GM23338 (cell line): ENCODE measurements around the gene SH2D6. TPM values are rescaled to one million over a fixed set of nuclear protein-coding genes. Genes with fewer than 3 reads are reported as not detected.

ENCODE experiments used
- ATAC-seq: fragments of 200-7000 bp; cut with Tn5 transposase; 3 replicates; pipeline ENCODE4 v1.9.1; 2020
- DNase-seq: peaks from one replicate; pipeline ENCODE4 v3.0.0-alpha.2; 2015; ENCODE audit warnings: low spot score
- H2AFZ ChIP-seq: fragments of 200-600 bp; sonication (generic); 2 replicates; pipeline ENCODE4 v1.8.0; 2016; ENCODE audit warnings: antibody characterized with exemption, mild to moderate bottlenecking, moderate library complexity
- H3F3A ChIP-seq: fragments of 200-600 bp; sonication (generic); replicated peaks from 2 replicates; pipeline ENCODE4 v1.8.0; 2017; ENCODE audit warnings: antibody characterized with exemption, mixed run types, low read depth
- H3K27ac ChIP-seq: fragments of 200-600 bp; sonication (generic); 2 replicates; pipeline ENCODE4 v1.6.1; 2016; ENCODE audit warnings: low read depth
- H3K27me3 ChIP-seq: fragments of 200-600 bp; sonication (generic); 2 replicates; pipeline ENCODE4 v1.8.0; 2016; ENCODE audit warnings: mild to moderate bottlenecking, mixed run types, moderate library complexity; ENCODE audit not compliant: insufficient read depth
- H3K36me3 ChIP-seq: fragments of 200-600 bp; sonication (generic); 2 replicates; pipeline ENCODE4 v1.8.0; 2016; ENCODE audit warnings: mild to moderate bottlenecking; ENCODE audit not compliant: insufficient read depth
- H3K4me1 ChIP-seq: fragments of 200-600 bp; sonication (generic); 2 replicates; pipeline ENCODE4 v1.8.0; 2016; ENCODE audit warnings: mild to moderate bottlenecking, moderate library complexity; ENCODE audit not compliant: insufficient read depth
- H3K4me2 ChIP-seq: fragments of 200-600 bp; sonication (generic); 2 replicates; pipeline ENCODE4 v1.7.1; 2017; ENCODE audit warnings: mixed run types
- H3K4me3 ChIP-seq: fragments of 200-600 bp; sonication (generic); 2 replicates; pipeline ENCODE4 v1.6.1; 2016; ENCODE audit warnings: mixed run types
- H3K79me2 ChIP-seq: fragments of 200-600 bp; sonication (generic); replicated peaks from 2 replicates; pipeline ENCODE4 v1.8.0; 2017; ENCODE audit warnings: mild to moderate bottlenecking; ENCODE audit not compliant: insufficient read depth
- H3K9me2 ChIP-seq: fragments of 200-600 bp; sonication (generic); 2 replicates; pipeline ENCODE4 v1.8.0; 2017; ENCODE audit not compliant: insufficient read depth
- H4K20me1 ChIP-seq: fragments of 200-600 bp; sonication (generic); replicated peaks from 2 replicates; pipeline ENCODE4 v1.8.0; 2017; ENCODE audit warnings: mild to moderate bottlenecking; ENCODE audit not compliant: insufficient read depth
- H3K27ac Mint-ChIP-seq: 2 replicates; pipeline ENCODE4 v1.8.0; 2020; ENCODE audit warnings: inconsistent platforms, mild to moderate bottlenecking, moderate library complexity, mixed read lengths
- H3K27me3 Mint-ChIP-seq: 3 replicates; pipeline ENCODE4 v1.8.0; 2022; ENCODE audit warnings: low read depth, mild to moderate bottlenecking, moderate library complexity, mixed read lengths, inconsistent platforms; ENCODE audit not compliant: insufficient read depth, poor library complexity
- H3K36me3 Mint-ChIP-seq: 3 replicates; pipeline ENCODE4 v1.8.0; 2021; ENCODE audit warnings: low read depth, mild to moderate bottlenecking, inconsistent platforms, moderate library complexity, mixed read lengths
- H3K4me1 Mint-ChIP-seq: 3 replicates; pipeline ENCODE4 v1.8.0; 2020; ENCODE audit warnings: mild to moderate bottlenecking, inconsistent platforms, mixed read lengths
- H3K4me3 Mint-ChIP-seq: 3 replicates; pipeline ENCODE4 v1.8.0; 2021; ENCODE audit warnings: moderate library complexity, mild to moderate bottlenecking, inconsistent platforms, mixed read lengths
- H3K9me3 Mint-ChIP-seq: 3 replicates; pipeline ENCODE4 v1.8.0; 2020; ENCODE audit warnings: moderate library complexity, mild to moderate bottlenecking, inconsistent platforms, mixed read lengths
- CTCF ChIP-seq, 2 experiments: fragments of 200-600 bp in 1 of 2; sonication (generic) in 1 of 2; conservative IDR thresholded peaks; 2 replicates each; pipeline versions ENCODE4 v1.5.1 to v1.6.1; 2016 to 2017; ENCODE audit warnings: antibody characterized with exemption in 2 of 2, low read depth in 2 of 2, mild to moderate bottlenecking in 2 of 2, moderate library complexity in 1 of 2
- ETS1 ChIP-seq: IDR thresholded peaks from 2 replicates; pipeline ENCODE4 v1.6.1; 2016; ENCODE audit warnings: antibody characterized with exemption
- EZH2phosphoT487 ChIP-seq: fragments of 200-600 bp; sonication (generic); IDR thresholded peaks from one replicate; pipeline ENCODE4 v1.8.1; 2018; ENCODE audit warnings: antibody characterized with exemption; ENCODE audit not compliant: unreplicated experiment
- NANOG ChIP-seq: IDR thresholded peaks from 2 replicates; pipeline ENCODE4 v1.6.1; 2016; ENCODE audit warnings: antibody characterized with exemption, borderline replicate concordance
- POLR2AphosphoS5 ChIP-seq: IDR thresholded peaks from 2 replicates; pipeline ENCODE4 v1.6.1; 2016; ENCODE audit warnings: antibody characterized with exemption, low read depth
- REST ChIP-seq: IDR thresholded peaks from one replicate; pipeline ENCODE4 v1.6.1; 2018; ENCODE audit warnings: antibody characterized with exemption; ENCODE audit not compliant: unreplicated experiment
- STAT1 ChIP-seq: IDR thresholded peaks from one replicate; pipeline ENCODE4 v1.6.1; 2016; ENCODE audit warnings: antibody characterized with exemption; ENCODE audit not compliant: unreplicated experiment
- ZNF114 ChIP-seq: fragments of 250-450 bp; sonication (Bioruptor Pico); IDR thresholded peaks from 2 replicates; pipeline ENCODE4 v1.5.0; 2020; ENCODE audit warnings: mild to moderate bottlenecking, moderate library complexity
- ZNF331 ChIP-seq: fragments of 250-450 bp; sonication (Bioruptor Pico); IDR thresholded peaks from 2 replicates; pipeline ENCODE4 v1.5.0; 2020; ENCODE audit warnings: low read depth, mild to moderate bottlenecking, moderate library complexity
- ZNF462 ChIP-seq: fragments of 250-450 bp; sonication (Bioruptor Pico); IDR thresholded peaks from 2 replicates; pipeline ENCODE4 v1.5.0; 2020; ENCODE audit warnings: mild to moderate bottlenecking, moderate library complexity
- polyA plus RNA-seq: library from polyadenylated mRNA; unstranded; fragments of >200 nt; fragmentation: Nextera tagmentation; extraction: Ambion mirVana; gene quantifications from 2 replicates; pipeline ENCODE4 v1.2.1, GENCODE V29; 2016
- total RNA-seq: library from RNA; depleted of rRNA; stranded (reverse); fragments of >200 nt; shearing (Covaris generic); gene quantifications from 2 replicates; pipeline ENCODE4 v1.2.3, GENCODE V29; 2014

Gene SH2D6
- total and polyA plus RNA-seq, 2 experiments from 2014 or later, result 0.37 TPM; not detected in 1

GRCh38 chr2:85470850-85471800, 52.6 kb downstream of the SH2D6 start (continued):
- no peak for TF ChIP-seq ETS1
- TF ChIP-seq REST, result no peak
- TF ChIP-seq POLR2AphosphoS5, result no peak
- TF ChIP-seq ZNF114 (CRISPR knock-in tag), result no peak

GRCh38 chr2:85472261-85472660, 53.7 kb downstream of the SH2D6 start:
- Histone ChIP-seq H3K4me3 (no peak overlapping the region), H3K27me3 (no peaks in the 10 kb centered on the region), H3K4me2 (no peak overlapping the region), H2AFZ (no peak overlapping the region), H4K20me1 (no peaks in the 10 kb centered on the region), H3K4me1 (peaks cover 12% of the 10 kb centered on the region), H3K9me2 (no peaks in the 10 kb centered on the region), H3F3A (0 out of 2 replicates have a peak, but pooled peaks cover 4% of the 10 kb centered on the region), H3K27ac (no peak overlapping the region), H3K79me2 (no peaks in the 10 kb centered on the region), H3K36me3 (no peaks in the 10 kb centered on the region)
- Mint-ChIP-seq H3K9me3 (no peaks in the 10 kb centered on the region), H3K27me3 (no peaks in the 10 kb centered on the region), H3K4me1 (peaks cover 22% of the 10 kb centered on the region), H3K27ac (no peak overlapping the region), H3K4me3 (no peak overlapping the region), H3K36me3 (no peaks in the 10 kb centered on the region)
- DNase-seq (peak; percentile 30), ATAC-seq (peak; percentile 13; the same call in 2 of the 3 replicates)
- TF ChIP-seq CTCF (conservative IDR thresholded peaks at IDR 0.05; ENCODE audit: low read depth in 2 of 2) (no peak), EZH2phosphoT487 (no peak), STAT1 (no peak), ETS1 (no peak), NANOG (no peak), ZNF462 (no peak), ZNF331 (CRISPR knock-in tag) (no peak)
